ENCODE results near the gene MCAM.

MCAM gene

GRCh38 chr11:119324189-119324588 is 7.3 kb upstream of the MCAM start:
- DNase-seq, result no peak

GRCh38 chr11:119323532-119324033 is 6.7 kb upstream of the MCAM start:
- DNase-seq, result peak; percentile 59

- DNase-seq, result no peak
Measured at GRCh38 chr11:119322921-119323531, 6.1 kb upstream of the MCAM start.

GRCh38 chr11:119322360-119322739 is 5.4 kb upstream of the MCAM start:
- DNase-seq, result no peak

- peak; percentile 45 for DNase-seq
Measured at GRCh38 chr11:119320776-119321524, 4.0 kb upstream of the MCAM start.

- no peak for DNase-seq
Measured at GRCh38 chr11:119320240-119320775, 3.4 kb upstream of the MCAM start.

- no peak for DNase-seq
Measured at GRCh38 chr11:119319700-119320239, 2.8 kb upstream of the MCAM start.

- no peak for DNase-seq
Measured at GRCh38 chr11:119319136-119319699, 2.3 kb upstream of the MCAM start.

- peak; percentile 37 for DNase-seq
Measured at GRCh38 chr11:119318240-119319135, 1.6 kb upstream of the MCAM start.

- DNase-seq, result no peak
Measured at GRCh38 chr11:119317592-119318239, 786 bp upstream of the MCAM start.

- DNase-seq, result no peak
Measured at GRCh38 chr11:119316016-119316728, 758 bp downstream of the MCAM start.

- peak; percentile 39 for DNase-seq
Measured at GRCh38 chr11:119315131-119316015, 1.6 kb downstream of the MCAM start.

GRCh38 chr11:119314726-119315125 is 2.2 kb downstream of the MCAM start:
- DNase-seq, result no peak

GRCh38 chr11:119310682-119311052 is 6.3 kb downstream of the MCAM start:
- no peak for DNase-seq

- no peak for DNase-seq
Measured at GRCh38 chr11:119309953-119310681, 6.8 kb downstream of the MCAM start.

- DNase-seq, result no peak
Measured at GRCh38 chr11:119309411-119309810, 7.5 kb downstream of the MCAM start.

GRCh38 chr11:119307974-119308373 is 9.0 kb downstream of the MCAM start:
- no peak for DNase-seq

- no peak for DNase-seq
Measured at GRCh38 chr11:119307219-119307618, 9.7 kb downstream of the MCAM start.

- peak; percentile 6 for DNase-seq
Measured at GRCh38 chr11:119306373-119306890, 10.5 kb downstream of the MCAM start.

Measured in stimulated activated naive CD4-positive, alpha-beta T cell treated with Interleukin-2 at 50 U/mL for 16 hours (primary cell).